Mucosa of rectum (tissue), 2 donors: Measurements from ENCODE around the gene MRAS.

ENCODE experiments used
- H3K27ac ChIP-seq, 2 donors: one replicate each; pipeline ENCODE4 v1.7.0; 2013; ENCODE audit warnings: inconsistent platforms in 2 of 2, low read depth in 2 of 2, low read length in 2 of 2
- H3K27me3 ChIP-seq, 2 donors: one replicate each; pipeline ENCODE4 v1.7.0; 2013; ENCODE audit warnings: low read length in 2 of 2; ENCODE audit not compliant: control insufficient read depth in 2 of 2, insufficient read depth in 2 of 2
- H3K36me3 ChIP-seq, 2 donors: one replicate each; pipeline ENCODE4 v1.7.0; 2013; ENCODE audit warnings: low read length in 2 of 2; ENCODE audit not compliant: control insufficient read depth in 2 of 2, insufficient read depth in 2 of 2
- H3K4me1 ChIP-seq, 2 donors: one replicate each; pipeline ENCODE4 v1.7.0; 2013; ENCODE audit warnings: low read length in 2 of 2, mild to moderate bottlenecking in 1 of 2; ENCODE audit not compliant: control insufficient read depth in 2 of 2, insufficient read depth in 2 of 2
- H3K4me3 ChIP-seq, 2 donors: one replicate each; pipeline ENCODE4 v1.7.0; 2013; ENCODE audit warnings: low read length in 2 of 2
- H3K9ac ChIP-seq, 2 donors: one replicate each; pipeline ENCODE4 v1.7.0; 2013; ENCODE audit warnings: low read length in 2 of 2, low read depth in 1 of 2, mild to moderate bottlenecking in 1 of 2
- H3K9me3 ChIP-seq, 2 donors: one replicate each; pipeline ENCODE4 v1.7.0; 2013; ENCODE audit warnings: low read length in 2 of 2; ENCODE audit not compliant: control insufficient read depth in 2 of 2
- donor health status: healthy.
- donor health status: Normal muscosa, but diverticular disease.

MRAS gene

DNA sequence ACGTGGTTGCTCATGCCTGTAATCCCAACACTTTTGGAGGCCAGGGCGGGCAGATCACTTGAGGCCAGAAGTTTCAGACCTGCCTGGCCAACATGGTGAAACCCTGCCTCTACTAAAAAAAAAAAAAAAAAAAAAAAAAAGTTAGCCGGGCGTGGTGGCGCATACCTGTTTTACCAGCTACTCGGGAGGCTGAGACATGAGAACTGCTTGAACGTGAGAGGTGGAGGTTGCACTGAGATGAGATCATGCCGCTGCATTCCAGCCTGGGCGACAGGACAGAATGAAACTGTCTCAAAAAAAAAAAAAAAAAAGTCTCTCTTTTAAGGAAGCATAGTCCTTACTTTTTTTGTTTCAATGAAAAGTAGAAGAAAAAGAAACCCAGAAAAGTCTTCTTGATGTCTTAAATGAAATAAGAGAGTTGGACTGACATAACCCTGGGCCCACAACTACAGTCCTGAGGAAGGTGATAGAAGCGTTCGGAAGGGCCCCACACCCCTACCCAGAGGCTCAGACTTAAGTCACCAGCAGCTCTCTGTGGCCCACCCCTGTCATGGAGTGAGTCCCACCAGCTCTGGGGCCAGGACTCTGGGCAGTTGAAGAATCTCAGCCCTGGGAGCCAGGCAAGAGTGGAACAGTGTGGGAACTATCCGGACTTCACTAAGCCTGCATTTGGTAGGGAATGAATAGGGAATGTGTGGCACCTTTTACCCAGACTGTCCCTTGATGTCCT lies 21.3 kb upstream of the MRAS start:
- H3K27ac ChIP-seq: no peak overlapping the region
- no peak overlapping the region for H3K9ac ChIP-seq
- H3K36me3 ChIP-seq: no peaks in the 10 kb centered on the region

DNA sequence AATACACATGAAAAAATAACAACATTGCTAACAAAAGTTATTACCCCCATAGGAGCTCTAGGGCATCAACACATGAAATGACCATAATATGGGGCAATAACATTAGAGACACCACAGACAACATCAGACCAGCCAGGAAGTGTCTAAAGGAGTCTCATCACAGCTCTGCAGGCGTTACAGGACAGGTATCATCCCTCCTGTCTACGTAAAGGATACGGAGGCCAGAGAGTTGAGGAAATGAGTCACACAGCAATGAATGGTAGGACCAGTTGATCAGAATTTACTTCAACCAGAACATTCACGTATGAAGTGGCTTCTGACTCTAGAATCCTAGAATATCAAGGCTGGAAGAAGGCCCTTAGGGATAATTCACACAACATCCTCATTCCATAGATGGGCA lies 20.5 kb upstream of the MRAS start:
- Histone ChIP-seq H3K4me3 (no peak overlapping the region), H3K27ac (no peak overlapping the region), H3K36me3 (no peaks in the 10 kb centered on the region), H3K9ac (no peak overlapping the region), H3K27me3 (peaks cover 0 to 6% of the 10 kb centered on the region in 2 donors), H3K4me1 (peaks cover 4 to 9% of the 10 kb centered on the region in 2 donors), H3K9me3 (no peaks in the 10 kb centered on the region)

More for the DNA sequence above, 21.3 kb upstream of the MRAS start:
- Histone ChIP-seq H3K27me3 (peaks cover 0 to 6% of the 10 kb centered on the region in 2 donors), H3K9me3 (no peaks in the 10 kb centered on the region), H3K4me1 (peaks cover 4 to 9% of the 10 kb centered on the region in 2 donors), H3K4me3 (no peak overlapping the region)

DNA sequence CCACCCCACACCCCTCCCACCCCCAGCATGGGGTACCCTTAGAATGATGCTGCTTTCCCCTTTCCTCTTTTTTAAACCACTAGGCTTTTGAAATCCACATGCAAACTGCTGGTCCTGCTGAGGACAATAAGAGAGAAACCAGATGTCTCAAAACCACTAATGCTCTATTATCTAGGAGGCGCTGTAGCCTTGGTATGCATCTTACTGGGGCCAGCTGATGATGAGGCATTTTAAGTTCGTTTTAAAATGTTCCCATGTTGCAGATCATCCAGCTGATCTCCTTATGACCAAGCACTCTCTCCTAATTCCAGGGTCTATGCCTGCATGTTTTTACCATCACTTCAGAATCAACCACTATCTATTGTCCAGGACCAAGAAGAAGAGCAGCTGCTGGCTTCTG lies 20.0 kb upstream of the MRAS start:
- H3K4me3 ChIP-seq: no peak overlapping the region
- peaks cover 4 to 9% of the 10 kb centered on the region in 2 donors for H3K4me1 ChIP-seq
- H3K27me3 ChIP-seq: peaks cover 0 to 6% of the 10 kb centered on the region in 2 donors
- H3K9ac ChIP-seq: no peak overlapping the region
- H3K27ac ChIP-seq: no peak overlapping the region
- no peaks in the 10 kb centered on the region for H3K36me3 ChIP-seq
- H3K9me3 ChIP-seq: no peaks in the 10 kb centered on the region

DNA sequence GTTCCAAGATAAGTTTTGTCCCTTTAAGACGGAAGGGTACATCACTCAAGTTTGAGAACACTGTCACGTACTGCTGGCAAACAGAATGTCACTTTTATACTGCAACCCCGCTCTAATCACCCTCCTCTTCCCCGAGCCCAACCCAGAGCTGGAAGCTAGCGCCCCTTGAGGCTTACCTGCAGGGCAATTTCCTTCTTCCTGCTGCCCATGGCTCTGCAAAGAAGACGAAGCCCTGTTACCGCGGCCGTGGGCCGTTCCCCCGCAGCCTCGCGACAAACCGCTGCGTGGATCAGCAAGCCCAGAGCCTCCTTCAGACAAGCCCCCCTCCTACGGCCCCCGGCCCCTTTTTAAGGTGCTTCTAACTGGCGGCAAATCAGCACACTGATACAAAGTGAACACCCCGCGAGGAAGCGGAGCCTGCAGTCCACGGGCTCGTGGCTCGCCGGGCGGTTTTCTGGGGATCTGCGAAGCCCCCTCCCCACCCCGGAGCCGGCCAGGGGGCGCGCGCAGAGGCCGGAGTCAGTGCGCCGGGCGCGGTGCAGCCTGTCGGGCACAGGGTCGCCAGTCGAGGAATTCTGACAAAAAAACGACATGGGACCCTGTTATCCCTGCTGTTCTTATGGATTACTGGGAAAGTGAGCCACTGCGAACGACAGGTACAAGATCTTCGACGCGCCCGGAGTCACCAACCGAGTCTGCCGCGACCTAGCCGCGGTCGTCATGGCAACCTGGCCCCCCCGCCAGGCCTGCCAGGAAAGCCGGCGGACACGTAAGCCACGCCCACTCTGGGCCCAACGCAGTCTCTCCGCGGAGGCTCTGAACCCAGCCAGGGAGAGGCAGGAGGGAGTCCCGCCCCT lies 19.0 kb upstream of the MRAS start, which contains the start of gene NME9:
Gene NME9 (minus strand): TSS at position 725 of the 857 bp plus-strand sequence. CDS start 516 bp downstream, at position 209.
- Histone ChIP-seq H3K4me1 (peaks cover 4 to 9% of the 10 kb centered on the region in 2 donors), H3K36me3 (no peaks in the 10 kb centered on the region), H3K4me3 (peak within 1 kb of the TSS; percentile 55 to 73), H3K9ac (peak within 1 kb of the TSS; percentile 43 to 50), H3K27me3 (peaks cover under 1 to 4% of the 10 kb centered on the region in 2 donors), H3K9me3 (no peaks in the 10 kb centered on the region), H3K27ac (no peak within 1 kb of the TSS)

DNA sequence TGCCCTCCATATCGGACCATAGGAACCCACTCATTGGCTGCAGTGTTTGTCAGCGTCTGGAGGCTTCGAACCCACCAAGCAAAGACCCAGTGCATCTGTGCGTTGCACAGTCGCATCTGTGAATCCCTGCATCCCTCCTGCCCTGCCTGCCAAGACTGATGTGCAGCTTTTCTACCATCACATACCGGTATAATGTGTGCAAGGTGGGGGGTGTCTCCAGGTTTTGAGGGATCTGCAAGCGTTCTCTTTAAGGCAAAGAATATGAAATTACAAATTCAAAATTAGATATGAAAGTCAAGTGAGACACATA lies 18.4 kb upstream of the MRAS start:
- Histone ChIP-seq H3K27me3 (peaks cover 3 to 4% of the 10 kb centered on the region in 2 donors), H3K9me3 (no peaks in the 10 kb centered on the region), H3K4me1 (peaks cover 4 to 9% of the 10 kb centered on the region in 2 donors), H3K4me3 (peak overlapping the region; percentile 55 to 73), H3K36me3 (no peaks in the 10 kb centered on the region), H3K27ac (no peak overlapping the region), H3K9ac (peak overlapping the region in 1 of 2 donors; percentile 50)

DNA sequence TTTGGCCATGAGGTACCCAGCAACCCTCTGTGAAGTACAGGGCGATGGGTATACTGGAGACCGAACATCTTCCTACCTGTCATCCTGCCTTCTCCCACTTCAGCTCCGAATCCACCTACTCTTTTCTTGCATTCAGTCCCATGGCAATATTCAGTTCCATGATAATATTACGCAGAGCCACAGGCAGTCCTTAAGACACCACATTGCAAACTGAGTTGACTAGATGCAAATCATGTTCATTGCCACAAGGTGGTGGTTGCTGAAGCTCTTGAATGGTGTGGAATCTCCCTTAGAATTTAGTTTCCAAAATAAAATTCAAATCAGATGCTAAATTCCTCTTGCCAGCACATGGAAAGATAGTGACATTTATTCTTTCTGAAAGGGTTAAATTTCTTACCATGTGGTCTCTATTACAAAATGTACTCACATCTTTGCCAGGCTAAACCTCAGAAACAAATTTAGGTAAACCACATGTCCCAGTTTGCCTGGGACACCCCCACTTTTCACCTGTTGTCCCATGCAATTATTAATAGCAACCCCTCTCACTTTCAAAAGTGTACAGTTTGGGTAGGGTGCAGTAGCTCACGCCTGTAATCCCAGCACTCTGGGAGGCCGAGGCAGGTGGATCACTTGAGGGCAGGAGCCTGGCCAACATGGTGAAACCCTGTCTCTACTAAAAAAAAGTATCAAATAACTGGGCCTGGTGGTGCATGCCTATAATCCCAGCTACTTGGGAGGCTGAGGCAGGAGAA lies 17.1 kb upstream of the MRAS start:
- Histone ChIP-seq H3K9ac (no peak overlapping the region), H3K4me1 (peaks cover 4 to 9% of the 10 kb centered on the region in 2 donors), H3K4me3 (no peak overlapping the region), H3K36me3 (no peaks in the 10 kb centered on the region), H3K27me3 (peaks cover 3 to 4% of the 10 kb centered on the region in 2 donors), H3K27ac (no peak overlapping the region), H3K9me3 (no peaks in the 10 kb centered on the region)

DNA sequence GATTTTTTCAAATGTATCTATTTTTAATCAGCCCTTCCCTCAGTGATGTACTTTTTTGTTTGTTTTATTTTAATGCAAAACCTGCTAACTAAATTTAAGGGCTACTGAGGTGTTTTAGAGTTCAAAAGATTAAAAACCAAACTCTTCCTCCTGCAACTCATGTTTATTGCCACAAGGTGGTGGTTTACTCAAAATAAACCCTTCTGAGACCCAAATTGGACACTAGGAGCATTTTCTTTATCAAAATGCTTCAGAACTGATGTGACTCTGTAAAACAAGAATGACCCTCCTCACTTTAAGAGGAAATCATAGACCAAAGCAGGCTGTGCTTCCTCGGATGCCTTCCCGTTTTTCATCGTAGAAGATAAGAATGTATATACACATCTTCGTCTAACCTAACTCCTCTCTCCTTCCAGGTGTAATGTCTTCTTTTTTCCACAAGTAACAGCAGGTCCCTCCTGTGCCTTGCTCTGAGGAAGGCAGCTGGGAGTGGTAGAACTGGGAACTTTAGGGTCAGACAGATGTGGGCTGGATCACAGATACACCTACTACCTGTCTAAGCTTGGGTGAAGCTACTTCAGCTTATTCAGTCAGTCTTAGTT lies 15.8 kb upstream of the MRAS start:
- H3K27me3 ChIP-seq: peaks cover 2 to 3% of the 10 kb centered on the region in 2 donors
- H3K36me3 ChIP-seq: no peaks in the 10 kb centered on the region
- no peak overlapping the region for H3K9ac ChIP-seq
- H3K4me1 ChIP-seq: peaks cover 4 to 9% of the 10 kb centered on the region in 2 donors
- no peak overlapping the region for H3K4me3 ChIP-seq
- no peaks in the 10 kb centered on the region for H3K9me3 ChIP-seq
- H3K27ac ChIP-seq: no peak overlapping the region

DNA sequence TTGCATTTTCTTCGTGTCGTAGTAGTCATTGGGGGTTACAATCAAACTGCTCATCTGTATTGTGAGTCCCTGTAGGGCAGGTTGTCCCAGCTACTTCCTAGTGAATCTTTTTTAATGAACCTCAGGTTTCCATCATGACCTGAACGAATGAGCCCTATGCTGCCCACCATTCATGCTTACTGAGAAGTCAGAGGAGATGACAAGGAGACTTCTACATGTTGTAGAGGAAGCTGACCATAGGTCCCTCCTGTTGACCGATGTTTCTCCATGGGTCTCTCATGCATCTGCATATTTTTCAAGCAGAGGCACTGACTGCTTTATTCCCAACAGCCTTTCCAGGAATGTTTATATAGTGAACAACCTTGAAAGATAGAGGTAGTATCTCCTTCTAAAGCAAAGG lies 13.8 kb upstream of the MRAS start:
- H3K27me3 ChIP-seq: peaks cover 2 to 3% of the 10 kb centered on the region in 2 donors
- H3K36me3 ChIP-seq: no peaks in the 10 kb centered on the region
- H3K27ac ChIP-seq: no peak overlapping the region
- no peaks in the 10 kb centered on the region for H3K9me3 ChIP-seq
- peaks cover 0 to 4% of the 10 kb centered on the region in 2 donors for H3K4me1 ChIP-seq
- H3K4me3 ChIP-seq: no peak overlapping the region
- H3K9ac ChIP-seq: no peak overlapping the region

DNA sequence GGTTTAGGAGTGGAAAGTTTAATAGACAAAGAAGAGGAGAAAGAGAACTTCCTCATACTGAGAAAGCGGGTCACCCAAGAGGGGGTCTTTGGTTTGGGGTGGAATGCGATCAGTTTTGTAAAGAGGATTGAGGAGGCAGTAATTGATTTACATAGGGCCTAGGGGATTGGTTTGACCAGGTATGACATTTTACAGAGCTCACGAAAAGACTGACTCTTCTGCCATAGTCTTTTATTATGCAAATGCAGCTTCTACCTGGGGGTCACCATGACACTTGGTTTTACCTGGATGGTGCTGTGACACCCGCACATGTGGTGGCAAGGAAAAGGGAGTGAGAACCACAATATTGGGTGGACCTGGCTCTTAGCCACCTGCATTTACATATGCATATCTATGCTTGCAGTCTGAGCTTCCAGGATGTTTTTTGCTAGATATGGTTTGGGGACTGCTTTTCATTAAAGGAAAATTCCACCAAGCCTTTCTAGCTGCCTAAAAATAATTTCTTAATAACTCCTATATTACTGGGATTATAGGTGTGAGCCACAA lies 11.9 kb upstream of the MRAS start:
- H3K36me3 ChIP-seq: no peaks in the 10 kb centered on the region

More for the DNA sequence above, 11.9 kb upstream of the MRAS start:
- Histone ChIP-seq H3K4me3 (no peak overlapping the region), H3K27me3 (peaks cover 0 to 3% of the 10 kb centered on the region in 2 donors), H3K9ac (no peak overlapping the region), H3K27ac (no peak overlapping the region), H3K4me1 (no peaks in the 10 kb centered on the region), H3K9me3 (no peaks in the 10 kb centered on the region)
